Activated CD4-positive, alpha-beta T cell treated with anti-CD3 and anti-CD28 coated beads, Interleukin-2, Interleukin-6, amounts not matched to agents 100 ng/mL and 50 ng/mL, durations not matched to agents 16 hours and 8 hours (primary cell): ENCODE data around the gene ALDH4A1.

Source experiments
- DNase-seq: peaks from one replicate; pipeline ENCODE4 v3.0.0-alpha.2; 2020

The ALDH4A1 gene

DNA sequence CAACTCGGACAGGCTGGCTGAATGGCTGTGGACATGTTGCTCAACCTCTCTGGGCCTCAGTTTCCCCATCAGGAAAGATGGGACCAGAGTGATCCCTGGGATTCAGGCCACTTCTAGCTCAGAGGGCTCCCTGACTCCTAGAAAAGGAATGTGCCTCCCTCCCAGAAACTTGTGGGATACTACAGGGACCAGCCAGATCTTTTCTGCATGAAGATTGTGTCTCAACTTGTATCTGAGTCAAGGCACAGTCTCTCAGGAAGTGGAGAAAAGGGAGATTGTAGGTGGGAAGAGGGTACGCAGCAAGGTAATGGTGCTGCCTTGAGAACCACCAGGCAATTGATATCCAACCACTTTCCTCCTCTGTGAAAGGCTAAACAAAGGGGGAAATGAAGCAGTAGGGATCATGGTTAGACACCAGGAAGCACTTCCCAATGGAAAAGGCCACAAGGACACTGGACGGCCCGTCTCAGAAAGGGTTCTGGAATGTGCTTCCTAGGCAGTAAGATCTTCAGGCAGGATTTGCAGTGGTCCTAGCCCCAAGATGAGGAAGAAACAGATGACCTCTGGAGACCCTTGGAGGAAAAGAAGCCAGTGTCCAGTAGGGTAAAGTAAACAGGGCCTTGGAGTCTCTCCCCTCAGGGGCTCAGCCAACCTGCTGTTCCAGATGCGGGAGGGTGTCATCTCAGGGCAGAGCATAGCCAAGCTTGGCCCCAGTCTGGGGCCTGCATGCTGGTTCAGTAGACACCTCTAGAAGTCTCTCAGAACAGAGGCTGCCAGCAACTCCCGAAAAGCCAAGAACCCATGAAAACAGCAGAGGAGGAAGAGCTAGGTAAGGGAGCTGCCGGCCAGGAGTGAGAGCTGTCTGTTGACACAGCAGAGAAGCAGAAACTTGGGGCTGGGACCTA, 37.3 kb upstream of the ALDH4A1 start:
- no peak for DNase-seq

GRCh38 chr1:18938707-18939070, 36.3 kb upstream of the ALDH4A1 start:
- DNase-seq, result no peak

GRCh38 chr1:18938008-18938706, 35.8 kb upstream of the ALDH4A1 start:
- no peak for DNase-seq

DNA sequence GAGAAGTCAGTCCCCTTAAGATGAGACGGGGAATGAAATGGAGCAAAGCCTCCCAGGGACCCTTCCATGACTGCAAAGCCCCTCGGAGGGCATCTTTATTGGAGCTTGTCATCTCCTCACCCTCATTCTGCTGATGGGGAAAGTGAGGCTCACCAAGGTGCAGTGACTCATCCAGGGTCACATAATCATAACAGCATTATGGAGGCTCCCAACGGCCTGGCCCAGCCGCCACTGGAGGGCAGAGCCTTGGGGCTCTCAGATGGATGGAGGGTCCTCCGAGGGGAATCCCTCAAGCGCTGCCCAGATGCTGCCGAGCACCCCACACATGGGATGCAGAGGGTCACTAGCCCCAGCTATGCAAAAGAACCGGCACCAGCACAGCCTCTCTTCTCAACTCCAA, 35.2 kb upstream of the ALDH4A1 start:
- DNase-seq, result no peak

DNA sequence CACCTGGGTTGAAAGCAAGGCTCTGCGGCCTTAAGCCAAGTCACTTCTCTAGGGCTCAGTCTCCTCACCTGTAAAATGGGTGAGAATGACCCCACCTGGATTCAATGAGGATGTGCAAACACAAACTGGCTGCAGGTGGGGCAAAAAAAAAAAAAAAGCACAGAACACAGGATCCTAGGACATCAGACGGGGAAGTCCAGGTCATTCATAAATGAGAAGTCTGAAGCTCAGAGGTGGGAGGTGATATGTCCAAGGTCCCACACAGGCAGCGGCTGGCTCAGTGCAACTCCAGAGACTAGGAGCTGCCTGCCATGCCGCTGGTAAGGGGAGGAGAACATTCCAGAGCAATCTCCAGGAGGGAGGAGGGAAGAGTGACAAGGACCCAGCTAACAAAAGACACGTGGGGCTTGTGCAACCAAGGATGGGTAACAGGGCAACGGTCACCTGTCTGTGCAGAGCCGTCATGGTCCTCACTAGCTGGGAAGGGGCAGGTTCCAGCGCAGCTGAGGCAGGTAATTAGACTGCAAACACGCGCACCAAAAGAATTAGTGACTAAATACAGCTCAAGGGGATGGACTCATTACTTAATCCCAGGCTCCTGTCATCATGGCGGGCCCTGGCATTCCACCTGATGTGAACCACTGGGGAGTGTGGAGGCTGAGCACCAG, 34.6 kb upstream of the ALDH4A1 start:
- no peak for DNase-seq

DNA sequence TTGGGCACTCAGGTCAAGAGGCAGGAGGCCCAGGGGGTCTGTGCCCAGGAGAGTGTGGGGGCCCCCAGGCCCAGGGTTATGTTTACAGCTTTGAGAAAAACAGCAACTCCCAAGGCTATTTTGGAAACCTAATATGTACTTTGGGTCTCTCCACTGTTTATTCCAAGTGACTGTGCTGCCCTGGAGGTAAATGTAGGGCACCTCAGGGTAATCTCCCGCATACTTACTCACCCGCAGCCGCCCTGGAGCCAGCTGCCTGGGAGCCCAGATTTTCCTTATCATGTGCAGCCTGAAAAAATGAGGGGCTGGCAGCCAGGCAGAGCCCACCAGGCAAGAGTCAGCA, 34.1 kb upstream of the ALDH4A1 start:
- no peak for DNase-seq

DNA sequence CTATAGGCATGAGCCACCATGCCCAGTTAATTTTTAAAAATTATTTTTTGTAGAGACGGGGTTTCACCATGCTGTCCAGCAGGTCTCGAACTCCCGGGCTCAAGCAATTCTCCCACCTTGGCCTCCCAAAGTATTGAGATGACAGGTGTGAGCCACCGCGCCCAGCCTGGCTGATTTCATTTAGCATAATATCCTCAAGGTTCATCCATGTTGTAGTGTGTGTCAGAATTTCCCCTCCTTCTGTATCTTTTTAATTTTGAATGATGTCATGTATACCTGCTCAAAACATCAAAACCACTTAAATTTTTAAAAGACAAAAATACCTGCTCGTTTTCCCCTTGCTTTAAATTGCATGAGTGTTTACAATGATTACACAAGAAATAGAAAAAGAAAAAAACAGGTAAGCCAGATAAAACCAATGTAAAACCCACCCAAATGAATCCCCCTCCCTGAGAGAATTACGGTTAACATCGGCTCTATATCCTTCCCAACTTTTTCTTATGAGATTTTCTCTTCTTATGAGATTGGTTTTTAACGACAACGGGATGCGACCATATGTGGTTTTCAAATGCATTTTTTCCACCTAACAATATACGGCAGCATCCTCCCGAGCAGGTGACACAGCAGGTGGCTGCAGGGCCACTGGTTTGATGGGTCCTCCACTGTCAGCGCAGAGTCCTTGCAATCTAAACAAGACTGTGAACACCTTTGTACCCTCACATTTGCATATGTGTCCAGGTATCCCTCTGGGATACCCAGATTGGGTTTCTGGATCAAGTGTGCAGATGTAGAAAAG, 32.0 kb upstream of the ALDH4A1 start:
- peak; percentile 27 for DNase-seq

DNA sequence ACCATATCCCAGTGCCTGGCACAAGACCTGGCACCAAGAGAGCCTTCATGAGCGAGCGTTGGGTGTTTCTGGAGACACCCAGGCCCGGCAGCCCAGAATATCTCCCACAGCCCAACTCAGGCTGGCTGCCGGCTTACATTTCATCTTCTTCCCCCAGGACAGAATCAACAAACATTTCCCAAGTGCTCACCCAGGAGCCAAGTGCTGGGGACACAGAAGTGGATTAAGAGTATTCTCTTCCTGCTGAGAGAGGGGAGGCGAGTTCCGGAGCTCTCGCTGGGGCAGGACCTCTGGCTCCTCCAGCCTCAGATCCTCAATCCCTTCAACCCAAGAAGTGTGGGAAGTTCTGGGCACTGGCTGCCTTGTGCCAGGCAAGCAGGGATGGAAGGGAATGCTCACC, 30.5 kb upstream of the ALDH4A1 start:
- no peak for DNase-seq

DNA sequence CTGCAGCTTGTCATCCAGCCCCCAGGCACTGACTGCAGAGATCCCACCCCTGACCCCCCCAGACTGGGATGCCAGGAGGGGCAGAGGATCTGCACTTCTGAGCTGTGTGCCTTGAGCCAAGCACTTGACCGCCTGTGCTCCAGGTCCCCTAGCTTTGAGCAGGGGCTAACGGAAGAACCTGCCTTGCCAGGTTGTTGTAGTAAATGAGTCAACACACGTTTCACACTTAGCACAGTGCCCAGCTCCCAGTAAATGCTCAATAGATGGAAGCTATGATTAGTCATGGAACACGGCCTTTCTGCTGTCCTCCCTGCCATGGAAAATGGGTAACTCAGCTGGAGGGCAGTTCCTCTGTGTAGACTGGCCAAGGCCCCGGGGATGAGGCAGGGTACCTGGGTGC, 30.0 kb upstream of the ALDH4A1 start:
- no peak for DNase-seq

- no peak for DNase-seq
These were observed 29.4 kb upstream of the ALDH4A1 start for GRCh38 chr1:18931730-18932129.

GRCh38 chr1:18929686-18930085, 27.3 kb upstream of the ALDH4A1 start:
- no peak for DNase-seq

DNA sequence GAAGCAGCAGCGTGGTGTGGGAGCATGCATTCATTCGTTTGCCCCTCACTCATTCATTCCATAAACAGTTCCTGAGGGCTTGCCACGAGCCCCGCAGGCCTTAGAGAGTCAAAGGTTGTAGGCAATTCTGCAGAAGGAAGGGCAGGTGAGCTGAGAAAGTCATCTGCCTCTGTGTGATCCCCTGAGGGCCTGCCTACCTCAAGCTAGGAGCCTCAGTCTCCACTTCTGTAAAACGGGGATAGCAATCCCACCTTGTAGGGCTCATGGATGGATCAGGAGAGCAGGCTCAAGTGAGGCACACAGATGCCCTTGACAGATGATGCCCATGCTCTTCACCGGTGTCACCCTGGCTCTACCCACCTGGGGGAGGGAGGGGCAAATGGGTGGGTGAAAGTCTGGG, 26.6 kb upstream of the ALDH4A1 start:
- no peak for DNase-seq

GRCh38 chr1:18928406-18928805, 26.1 kb upstream of the ALDH4A1 start:
- no peak for DNase-seq

DNA sequence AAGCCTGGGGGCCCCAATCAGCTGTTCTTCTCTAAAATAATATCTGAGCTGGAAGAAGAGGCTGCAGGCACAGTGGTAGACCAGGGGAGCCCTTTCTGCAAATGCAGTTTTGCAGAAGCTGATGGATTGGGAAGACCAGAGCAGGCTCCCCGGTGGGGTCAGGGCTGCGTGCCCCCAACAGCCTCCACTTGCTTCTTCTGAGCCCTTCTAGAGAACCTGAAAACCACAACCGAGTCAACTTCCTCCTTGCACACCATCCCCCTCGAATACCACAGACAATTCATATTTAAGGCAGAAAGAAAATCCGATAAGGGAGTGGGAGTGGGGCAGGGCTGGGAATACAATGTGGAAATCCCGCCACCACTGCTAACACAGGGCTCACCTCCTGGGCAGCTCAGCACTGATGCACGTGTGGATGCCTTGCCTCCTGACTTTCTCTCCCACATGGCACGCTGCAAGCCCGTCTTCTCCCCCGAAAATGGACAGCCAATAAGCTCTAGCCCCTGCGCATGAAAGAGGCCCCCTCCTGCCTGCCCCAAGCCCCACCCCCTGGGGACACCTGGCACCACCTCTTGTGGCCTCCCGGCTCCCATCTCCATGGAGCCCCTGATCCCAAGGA, 25.4 kb upstream of the ALDH4A1 start:
- DNase-seq, result peak; percentile 77

DNA sequence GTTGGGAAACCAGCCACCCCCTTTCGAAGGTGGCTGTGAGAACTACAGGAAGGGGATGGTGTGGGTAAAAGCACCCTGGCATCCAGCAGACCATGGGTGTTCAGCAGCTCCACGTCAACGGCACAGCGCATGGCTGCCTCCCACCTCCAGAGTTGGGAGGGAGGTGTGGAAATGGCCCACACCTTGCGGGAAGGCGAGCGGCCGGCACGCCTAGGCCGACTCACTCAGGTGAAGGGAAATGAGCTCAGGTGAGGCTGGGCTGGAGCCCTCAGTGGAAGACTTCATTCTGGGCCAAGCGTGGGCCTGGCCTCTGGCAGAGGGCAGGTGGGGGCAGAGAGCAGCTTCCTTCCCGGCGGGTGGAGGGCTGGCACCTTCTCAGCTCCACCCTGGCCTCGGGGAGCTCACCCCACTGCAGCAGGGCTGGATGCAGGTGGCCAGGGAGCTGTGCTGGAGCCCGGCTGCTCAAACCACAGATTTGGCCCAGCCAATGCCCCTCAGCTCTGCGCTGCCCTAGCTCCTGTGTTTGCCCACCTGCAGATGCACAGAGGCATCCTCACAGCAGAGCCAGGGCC, 24.8 kb upstream of the ALDH4A1 start:
- DNase-seq, result peak; percentile 53

- DNase-seq, result peak; percentile 96
These were observed 24.1 kb upstream of the ALDH4A1 start for GRCh38 chr1:18926315-18927081.

GRCh38 chr1:18925279-18925678, 22.9 kb upstream of the ALDH4A1 start:
- DNase-seq, result no peak

GRCh38 chr1:18924221-18924691, 21.9 kb upstream of the ALDH4A1 start:
- no peak for DNase-seq

- no peak for DNase-seq
These were observed 21.4 kb upstream of the ALDH4A1 start for GRCh38 chr1:18923756-18924211.

DNA sequence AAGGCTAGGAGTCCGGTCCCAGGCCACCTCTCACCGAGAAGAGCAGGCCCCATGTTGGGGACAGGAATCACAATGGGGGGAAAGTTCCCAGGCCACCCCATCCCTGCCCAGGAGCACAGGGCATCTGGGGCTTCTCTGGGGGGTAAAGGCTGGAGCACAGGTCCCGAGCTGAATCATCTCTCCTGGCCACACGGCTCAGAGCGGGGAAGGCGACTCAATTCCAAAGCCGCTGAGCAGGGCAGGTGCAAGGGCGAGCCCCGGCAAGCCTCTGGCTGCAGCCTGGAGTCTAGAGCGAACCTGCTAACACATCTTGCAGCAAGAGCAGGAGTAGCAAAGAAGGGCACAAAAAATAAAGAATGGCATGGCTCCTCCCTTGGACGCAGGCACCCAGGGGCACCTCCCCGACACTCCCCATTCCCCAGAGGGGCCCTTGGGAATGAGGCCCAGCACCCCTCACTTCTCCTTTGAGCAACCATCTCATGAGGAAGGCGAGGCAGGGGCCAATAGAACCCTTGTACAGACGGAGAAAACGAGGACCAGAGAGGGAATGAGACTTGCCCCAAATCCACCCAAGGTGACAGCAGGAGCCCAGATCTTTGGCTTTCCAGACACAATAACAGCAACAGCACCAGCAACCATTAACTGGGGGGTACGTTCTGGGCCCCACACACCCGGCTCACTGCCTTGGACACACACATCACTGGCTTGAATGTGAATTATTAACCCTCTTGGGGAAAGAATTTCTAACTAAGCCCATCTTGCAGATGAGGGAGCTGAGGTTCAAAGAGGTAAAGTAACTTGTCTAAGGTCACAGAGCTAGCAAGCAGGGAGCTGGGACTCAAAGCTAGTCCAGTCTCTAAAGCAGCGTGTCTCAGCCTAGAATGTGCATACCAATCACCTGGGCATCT, 20.7 kb upstream of the ALDH4A1 start:
- DNase-seq, result no peak
